GM12874 (cell line): ENCODE results near the gene VAV3.

Experiments used
- TF ChIP-seq, protein P1 (sequence below): IDR thresholded peaks from 2 replicates; pipeline ENCODE4 v1.5.1; 2011; ENCODE audit warnings: low read depth, mild to moderate bottlenecking, control low read depth, low read length, moderate library complexity; ENCODE audit not compliant: insufficient read depth

The VAV3 gene

DNA sequence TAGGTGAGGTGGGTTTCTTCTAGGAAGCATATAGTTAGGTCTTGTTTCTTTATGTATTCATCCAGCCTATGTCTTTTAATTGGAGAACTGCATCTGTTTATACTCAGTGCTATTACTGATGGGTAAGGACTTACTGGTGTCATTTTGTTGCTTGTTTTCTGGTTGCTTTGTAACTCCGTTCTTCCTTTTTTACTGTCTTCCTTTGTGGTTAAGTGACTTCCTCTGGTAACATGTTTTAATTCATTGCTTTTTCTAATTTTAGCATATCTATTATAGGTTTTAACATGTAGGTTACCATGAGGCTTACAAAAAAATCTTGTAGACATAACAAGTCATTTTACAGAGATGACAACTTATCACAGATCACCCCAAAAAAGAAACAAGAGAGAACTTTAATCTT lies 160.8 kb downstream of the VAV3 start:
- TF ChIP-seq, protein P1, sequence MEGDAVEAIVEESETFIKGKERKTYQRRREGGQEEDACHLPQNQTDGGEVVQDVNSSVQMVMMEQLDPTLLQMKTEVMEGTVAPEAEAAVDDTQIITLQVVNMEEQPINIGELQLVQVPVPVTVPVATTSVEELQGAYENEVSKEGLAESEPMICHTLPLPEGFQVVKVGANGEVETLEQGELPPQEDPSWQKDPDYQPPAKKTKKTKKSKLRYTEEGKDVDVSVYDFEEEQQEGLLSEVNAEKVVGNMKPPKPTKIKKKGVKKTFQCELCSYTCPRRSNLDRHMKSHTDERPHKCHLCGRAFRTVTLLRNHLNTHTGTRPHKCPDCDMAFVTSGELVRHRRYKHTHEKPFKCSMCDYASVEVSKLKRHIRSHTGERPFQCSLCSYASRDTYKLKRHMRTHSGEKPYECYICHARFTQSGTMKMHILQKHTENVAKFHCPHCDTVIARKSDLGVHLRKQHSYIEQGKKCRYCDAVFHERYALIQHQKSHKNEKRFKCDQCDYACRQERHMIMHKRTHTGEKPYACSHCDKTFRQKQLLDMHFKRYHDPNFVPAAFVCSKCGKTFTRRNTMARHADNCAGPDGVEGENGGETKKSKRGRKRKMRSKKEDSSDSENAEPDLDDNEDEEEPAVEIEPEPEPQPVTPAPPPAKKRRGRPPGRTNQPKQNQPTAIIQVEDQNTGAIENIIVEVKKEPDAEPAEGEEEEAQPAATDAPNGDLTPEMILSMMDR = no peak

DNA sequence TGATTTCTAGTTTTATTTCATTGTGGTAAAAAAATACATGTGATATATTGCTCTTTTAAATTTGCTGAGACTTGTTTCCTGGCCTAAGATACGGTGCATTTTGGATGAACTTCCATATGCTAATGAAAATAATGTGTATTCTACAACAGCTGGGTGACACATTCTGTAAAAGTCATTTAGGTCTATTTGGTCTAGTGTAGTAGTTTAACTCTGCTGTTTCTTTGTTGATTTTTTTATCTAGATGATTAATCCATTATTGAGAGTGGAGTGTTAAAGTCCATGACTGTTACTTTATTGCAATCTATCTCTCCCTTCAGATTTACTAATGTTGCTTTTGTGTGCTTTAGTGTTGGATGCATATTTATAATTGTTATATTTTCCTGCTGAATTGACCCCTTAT lies 161.4 kb downstream of the VAV3 start:
- TF ChIP-seq, protein P1 = no peak

DNA sequence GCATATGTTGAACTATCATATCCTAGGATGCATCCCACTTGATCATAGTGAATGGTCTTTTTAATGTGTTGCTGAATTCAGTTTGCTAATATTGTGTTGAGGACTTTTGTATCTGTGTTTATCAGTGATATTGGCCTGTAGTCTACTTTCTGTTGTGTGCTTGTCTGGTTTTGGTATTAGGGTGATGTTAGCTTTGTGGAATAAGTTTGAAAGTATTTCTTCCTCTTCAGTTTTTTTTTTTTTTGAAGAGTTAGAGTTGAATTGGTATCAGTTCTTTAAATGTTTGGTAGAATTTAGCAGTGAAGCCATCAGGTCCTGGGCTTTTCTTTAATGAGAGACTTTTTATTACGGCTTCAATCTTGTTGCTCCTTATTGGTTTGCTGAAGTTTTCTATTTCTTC lies 162.3 kb downstream of the VAV3 start:
- TF ChIP-seq, protein P1 = no peak

DNA sequence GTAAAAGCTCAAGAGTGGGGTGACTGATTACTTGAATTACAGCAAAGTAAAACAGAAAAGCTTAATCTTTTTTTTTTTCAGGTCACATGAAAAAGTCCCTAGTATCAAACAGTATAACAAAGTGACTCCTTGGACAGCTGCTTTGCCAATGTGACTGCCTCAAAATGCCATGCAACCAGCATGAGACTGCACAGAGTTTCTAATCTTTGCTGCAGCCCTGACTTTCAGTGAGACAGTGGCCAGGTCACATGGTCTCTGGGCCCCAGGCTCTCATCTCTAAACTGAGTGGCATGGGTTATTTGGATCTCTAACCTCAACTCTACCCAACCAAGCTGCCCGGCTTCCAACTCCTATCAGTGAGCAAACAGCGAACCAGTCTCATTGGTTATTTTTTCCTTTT lies 169.0 kb downstream of the VAV3 start:
- TF ChIP-seq, protein P1 = no peak

DNA sequence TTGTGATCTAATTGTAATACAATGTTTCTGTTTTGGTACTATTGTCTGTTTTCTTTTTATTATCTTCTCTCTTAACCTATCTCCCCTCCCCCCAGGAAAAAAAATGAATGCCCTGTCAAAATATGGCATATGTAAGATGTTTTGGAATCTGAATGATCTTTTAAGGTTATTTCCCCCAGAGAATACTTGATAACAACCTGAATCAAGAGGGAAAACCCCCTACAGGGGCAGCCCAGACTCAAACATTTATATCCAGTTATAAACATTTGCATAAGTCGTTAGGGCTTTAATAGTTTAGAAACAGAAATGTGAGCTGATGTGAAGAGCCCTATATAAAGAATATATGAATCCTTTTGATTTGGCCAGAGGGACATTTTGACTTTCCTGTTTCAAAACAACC lies 169.5 kb downstream of the VAV3 start:
- TF ChIP-seq, protein P1 = no peak

DNA sequence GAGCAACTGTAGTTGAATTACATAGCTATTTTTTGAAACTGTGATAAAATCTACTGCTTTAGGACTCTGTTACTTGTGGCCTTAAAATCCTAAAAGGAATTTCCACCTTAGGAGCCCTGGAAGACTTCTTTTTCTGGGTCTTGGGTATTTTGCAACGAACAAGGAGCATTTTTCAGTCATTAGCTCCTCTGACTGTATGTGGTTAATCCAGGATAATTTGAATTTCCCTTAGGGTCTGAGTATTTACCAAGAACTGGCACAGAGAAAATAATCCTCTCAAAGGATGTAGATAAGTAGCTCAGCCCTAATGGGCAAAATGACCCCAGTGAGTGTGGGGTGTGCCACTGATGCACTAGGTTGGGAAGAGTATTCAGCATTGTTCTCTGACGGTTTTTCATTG lies 170.4 kb downstream of the VAV3 start:
- TF ChIP-seq, protein P1 = no peak

DNA sequence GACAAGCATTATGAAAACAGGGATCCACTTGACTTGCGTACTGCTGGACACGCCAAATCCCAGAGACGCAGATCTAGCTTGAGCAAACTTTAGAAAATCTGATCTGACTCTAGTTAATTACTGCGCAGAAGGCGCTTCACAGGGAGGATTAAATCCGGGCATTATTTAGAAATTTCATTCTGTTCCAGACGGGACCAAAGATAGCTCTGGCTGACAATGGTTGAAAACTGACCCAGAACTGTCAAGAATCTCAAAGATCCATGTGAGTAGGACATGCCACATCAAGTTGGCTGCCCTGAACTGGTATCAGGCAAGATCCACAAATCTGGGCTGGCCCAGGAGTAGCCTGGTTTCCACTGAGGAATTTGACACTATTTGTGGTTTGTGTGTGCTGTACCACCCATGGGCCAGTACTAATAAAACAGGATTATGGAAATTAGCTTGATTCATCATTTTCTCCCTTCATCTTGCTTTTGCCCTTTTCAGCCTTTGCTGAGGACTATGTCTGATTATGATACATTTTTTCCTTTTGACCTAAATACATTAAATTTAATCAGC lies 171.0 kb downstream of the VAV3 start:
- TF ChIP-seq, protein P1 = no peak
